Fibroblast of lung (primary cell): ENCODE measurements around the gene DGKG. TPM values are rescaled to one million over a fixed set of nuclear protein-coding genes. Genes with fewer than 3 reads are reported as not detected.

Source experiments
- DNase-seq, 2 donors: peaks; one replicate each; pipeline versions ENCODE4 v3.0.0 to v3.0.0-alpha.2; 2010; ENCODE audit warnings: low read depth in 2 of 2
- H2AFZ ChIP-seq: 2 replicates; pipeline ENCODE4 v1.5.1; 2012; ENCODE audit warnings: low read length, control low read depth, inconsistent platforms
- H3K27ac ChIP-seq: 2 replicates; pipeline ENCODE4 v1.5.1; 2011; ENCODE audit warnings: low read length, control low read depth; ENCODE audit not compliant: insufficient read depth
- H3K27me3 ChIP-seq: 2 replicates; pipeline ENCODE4 v1.5.1; 2011; ENCODE audit warnings: mild to moderate bottlenecking, low read length; ENCODE audit not compliant: control insufficient read depth, insufficient read depth
- H3K36me3 ChIP-seq: 2 replicates; pipeline ENCODE4 v1.5.1; 2011; ENCODE audit warnings: low read length; ENCODE audit not compliant: control insufficient read depth, insufficient read depth
- H3K4me1 ChIP-seq: 2 replicates; pipeline ENCODE4 v1.5.1; 2011; ENCODE audit warnings: low read length; ENCODE audit not compliant: control insufficient read depth, insufficient read depth; ENCODE audit errors: extremely low read depth
- H3K4me2 ChIP-seq: 2 replicates; pipeline ENCODE4 v1.5.1; 2011; ENCODE audit warnings: low read length, control low read depth; ENCODE audit not compliant: insufficient read depth; ENCODE audit errors: extremely low read depth
- H3K4me3 ChIP-seq, 4 experiments: fragments of 200-600 bp in 1 of 4; sonication (generic) in 1 of 4; replicated peaks in 1 of 4; 2 replicates each; pipeline ENCODE4 v1.5.1; 2011 to 2016; ENCODE audit warnings: low read length in 4 of 4, low read depth in 3 of 4, mild to moderate bottlenecking in 3 of 4, control low read depth in 2 of 4, inconsistent platforms in 1 of 4, mixed read lengths in 1 of 4; ENCODE audit not compliant: insufficient read depth in 1 of 4; ENCODE audit errors: control extremely low read depth in 1 of 4
- H3K79me2 ChIP-seq: 2 replicates; pipeline ENCODE4 v1.5.1; 2012; ENCODE audit warnings: mild to moderate bottlenecking, low read length, inconsistent platforms; ENCODE audit not compliant: control insufficient read depth, insufficient read depth
- H3K9ac ChIP-seq: 2 replicates; pipeline ENCODE4 v1.5.1; 2011; ENCODE audit warnings: mild to moderate bottlenecking, low read length, control low read depth; ENCODE audit not compliant: insufficient read depth
- H3K9me3 ChIP-seq: 2 replicates; pipeline ENCODE4 v1.5.1; 2012; ENCODE audit warnings: low read depth, low read length; ENCODE audit not compliant: control insufficient read depth, insufficient read depth
- H4K20me1 ChIP-seq: 2 replicates; pipeline ENCODE4 v1.5.1; 2011; ENCODE audit warnings: low read length; ENCODE audit not compliant: control insufficient read depth, insufficient read depth; ENCODE audit errors: extremely low read depth
- EZH2 ChIP-seq: IDR thresholded peaks from 2 replicates; pipeline ENCODE4 v1.5.1; 2012; ENCODE audit warnings: low read length, control low read depth, mild to moderate bottlenecking; ENCODE audit errors: missing control alignments
- polyA plus RNA-seq, 2 donors: library from polyadenylated mRNA; depleted of rRNA in 1 of 2; stranded (reverse) in 1 of 2; unstranded in 1 of 2; fragments of >200 nt; gene quantifications; 2 replicates each; pipeline ENCODE4 v1.2.1, GENCODE V29; 2011 to 2012; ENCODE audit warnings: missing spikeins in 1 of 2
- total RNA-seq: library from RNA; depleted of rRNA; stranded (reverse); fragments of >200 nt; gene quantifications from 2 replicates; pipeline ENCODE4 v1.2.1, GENCODE V29; 2014
- TF ChIP-seq, protein P1 (sequence below), 2 donors: IDR thresholded peaks in 1 of 2; conservative IDR thresholded peaks in 1 of 2; 1 replicate in 1 of 2; 2 replicates in 1 of 2; pipeline ENCODE4 v1.5.1; 2011 to 2012; ENCODE audit warnings: low read length in 2 of 2, control low read depth in 1 of 2, inconsistent platforms in 1 of 2, low read depth in 1 of 2, mild to moderate bottlenecking in 1 of 2

DGKG gene
- total and polyA plus RNA-seq, 2 donors (not counting 1 experiment from before 2014, with no cell fraction given): 3.7 to 4.8 TPM

DNA sequence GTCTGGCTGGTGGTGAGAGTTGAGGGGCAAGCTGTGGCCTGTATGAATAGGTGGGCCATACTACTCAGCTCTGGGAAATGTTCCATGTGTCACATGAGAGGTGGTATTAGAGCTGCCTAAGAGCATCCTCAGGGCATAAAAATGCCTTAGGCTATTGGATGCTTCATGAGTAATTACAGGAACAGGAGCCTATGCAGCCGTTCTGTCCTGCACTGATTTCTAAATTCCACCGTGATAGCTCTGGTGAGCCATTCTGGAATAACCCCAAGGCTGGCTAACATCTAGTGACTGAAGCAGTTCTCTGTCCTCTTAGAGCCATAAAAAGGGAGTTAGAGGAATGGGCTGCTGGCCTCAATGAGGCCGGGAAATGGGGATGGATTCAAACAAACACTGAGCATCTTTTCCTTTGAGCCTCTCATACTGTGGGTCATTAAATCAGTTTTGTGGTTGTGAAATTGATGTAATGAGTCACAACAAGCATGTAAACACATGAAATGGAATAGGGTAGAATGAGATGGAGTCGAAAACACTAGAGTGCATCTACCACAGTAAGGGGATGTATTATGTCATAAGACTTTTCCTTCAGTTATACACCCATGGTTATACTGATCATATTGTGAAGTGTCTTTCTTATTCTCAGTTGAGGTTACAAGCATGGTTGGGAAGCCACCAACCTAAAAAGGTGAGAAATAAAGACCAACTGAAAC is 41.0 kb downstream of the DGKG start:
- no peak for TF ChIP-seq EZH2

DNA sequence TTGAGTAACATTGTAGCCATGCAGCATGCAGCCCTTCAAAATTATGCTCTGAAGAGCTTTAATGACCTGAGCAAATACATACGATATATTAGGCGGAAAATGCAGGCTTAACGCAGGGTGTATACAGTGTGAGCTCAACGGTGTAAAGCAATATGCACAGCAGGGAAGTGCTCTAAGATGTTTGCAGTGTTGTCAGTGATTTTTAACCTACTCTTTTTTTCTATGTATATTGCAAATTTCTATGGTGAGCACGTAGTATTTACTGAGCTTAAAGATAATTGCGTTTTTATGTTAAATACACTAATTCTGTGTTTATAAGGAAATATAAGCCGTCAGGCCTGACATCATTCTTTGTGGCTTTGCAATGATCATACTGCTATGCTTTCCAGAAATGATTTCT is 42.1 kb downstream of the DGKG start:
- Histone ChIP-seq H3K79me2 (no peaks in the 10 kb centered on the region), H3K9ac (no peak overlapping the region), H3K4me2 (no peak overlapping the region), H3K27me3 (no peaks in the 10 kb centered on the region), H3K36me3 (no peaks in the 10 kb centered on the region), H2AFZ (no peak overlapping the region), H3K4me3 (no peak overlapping the region), H3K9me3 (no peaks in the 10 kb centered on the region), H3K27ac (no peak overlapping the region), H4K20me1 (no peaks in the 10 kb centered on the region), H3K4me1 (no peaks in the 10 kb centered on the region)
- TF ChIP-seq, protein P1, sequence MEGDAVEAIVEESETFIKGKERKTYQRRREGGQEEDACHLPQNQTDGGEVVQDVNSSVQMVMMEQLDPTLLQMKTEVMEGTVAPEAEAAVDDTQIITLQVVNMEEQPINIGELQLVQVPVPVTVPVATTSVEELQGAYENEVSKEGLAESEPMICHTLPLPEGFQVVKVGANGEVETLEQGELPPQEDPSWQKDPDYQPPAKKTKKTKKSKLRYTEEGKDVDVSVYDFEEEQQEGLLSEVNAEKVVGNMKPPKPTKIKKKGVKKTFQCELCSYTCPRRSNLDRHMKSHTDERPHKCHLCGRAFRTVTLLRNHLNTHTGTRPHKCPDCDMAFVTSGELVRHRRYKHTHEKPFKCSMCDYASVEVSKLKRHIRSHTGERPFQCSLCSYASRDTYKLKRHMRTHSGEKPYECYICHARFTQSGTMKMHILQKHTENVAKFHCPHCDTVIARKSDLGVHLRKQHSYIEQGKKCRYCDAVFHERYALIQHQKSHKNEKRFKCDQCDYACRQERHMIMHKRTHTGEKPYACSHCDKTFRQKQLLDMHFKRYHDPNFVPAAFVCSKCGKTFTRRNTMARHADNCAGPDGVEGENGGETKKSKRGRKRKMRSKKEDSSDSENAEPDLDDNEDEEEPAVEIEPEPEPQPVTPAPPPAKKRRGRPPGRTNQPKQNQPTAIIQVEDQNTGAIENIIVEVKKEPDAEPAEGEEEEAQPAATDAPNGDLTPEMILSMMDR (conservative IDR thresholded peaks at IDR 0.05 in 1 of 2, IDR thresholded peaks at IDR 0.05 in 1 of 2; ENCODE audit: low read depth in 1 of 2, low read length in 2 of 2): no peak
- no peak for TF ChIP-seq EZH2
- DNase-seq: no peak

More for the DNA sequence above, 41.0 kb downstream of the DGKG start:
- Histone ChIP-seq H3K4me1 (no peaks in the 10 kb centered on the region), H4K20me1 (no peaks in the 10 kb centered on the region), H3K4me3 (no peak overlapping the region), H3K9me3 (no peaks in the 10 kb centered on the region), H3K79me2 (no peaks in the 10 kb centered on the region), H3K9ac (no peak overlapping the region), H3K4me2 (no peak overlapping the region), H3K27ac (no peak overlapping the region), H3K36me3 (no peaks in the 10 kb centered on the region), H2AFZ (no peak overlapping the region), H3K27me3 (no peaks in the 10 kb centered on the region)
- DNase-seq: peak; percentile 12 to 56

DNA sequence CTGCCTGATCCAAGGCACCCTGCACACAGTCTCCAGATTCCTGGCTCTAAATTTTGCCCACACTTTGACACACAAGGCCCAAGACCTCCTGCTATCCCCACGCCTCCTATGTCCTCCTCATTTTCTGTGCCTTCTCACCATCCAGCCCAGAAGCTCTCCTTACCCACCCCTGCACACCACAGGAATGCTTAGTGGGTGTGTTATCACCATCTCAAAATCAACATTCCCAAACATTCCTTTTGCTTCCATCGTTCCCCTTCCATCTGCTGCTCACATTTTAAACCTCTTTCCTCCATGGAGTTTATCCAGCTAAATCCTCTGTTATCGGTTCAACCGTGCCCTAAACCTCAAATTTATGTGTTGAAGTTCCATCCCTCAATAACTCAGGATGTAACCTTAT is 43.9 kb downstream of the DGKG start:
- H3K9ac ChIP-seq: no peak overlapping the region
- H3K9me3 ChIP-seq: no peaks in the 10 kb centered on the region
- no peaks in the 10 kb centered on the region for H4K20me1 ChIP-seq
- no peak overlapping the region for H3K4me3 ChIP-seq
- TF ChIP-seq EZH2: no peak
- TF ChIP-seq, protein P1 (conservative IDR thresholded peaks at IDR 0.05 in 1 of 2, IDR thresholded peaks at IDR 0.05 in 1 of 2; ENCODE audit: low read depth in 1 of 2, low read length in 2 of 2): no peak
- H3K36me3 ChIP-seq: no peaks in the 10 kb centered on the region
- DNase-seq: peak in 1 of 2 donors; percentile 93
- H3K79me2 ChIP-seq: no peaks in the 10 kb centered on the region
- no peaks in the 10 kb centered on the region for H3K4me1 ChIP-seq
- no peaks in the 10 kb centered on the region for H3K27me3 ChIP-seq
- H2AFZ ChIP-seq: no peak overlapping the region
- H3K4me2 ChIP-seq: no peak overlapping the region
- no peak overlapping the region for H3K27ac ChIP-seq
